Fibroblast of upper back skin (primary cell): ENCODE measurements around the gene SALL1.

Experiments
- DNase-seq: peaks from one replicate; pipeline ENCODE4 v3.0.0-alpha.2; 2013

The SALL1 gene

GRCh38 chr16:51155820-51156806 is 5.0 kb upstream of the SALL1 start:
- no peak for DNase-seq

- no peak for DNase-seq
Observed at GRCh38 chr16:51155199-51155607, 4.1 kb upstream of the SALL1 start.

- DNase-seq = no peak
Observed at GRCh38 chr16:51154271-51155171, 3.5 kb upstream of the SALL1 start.

DNA sequence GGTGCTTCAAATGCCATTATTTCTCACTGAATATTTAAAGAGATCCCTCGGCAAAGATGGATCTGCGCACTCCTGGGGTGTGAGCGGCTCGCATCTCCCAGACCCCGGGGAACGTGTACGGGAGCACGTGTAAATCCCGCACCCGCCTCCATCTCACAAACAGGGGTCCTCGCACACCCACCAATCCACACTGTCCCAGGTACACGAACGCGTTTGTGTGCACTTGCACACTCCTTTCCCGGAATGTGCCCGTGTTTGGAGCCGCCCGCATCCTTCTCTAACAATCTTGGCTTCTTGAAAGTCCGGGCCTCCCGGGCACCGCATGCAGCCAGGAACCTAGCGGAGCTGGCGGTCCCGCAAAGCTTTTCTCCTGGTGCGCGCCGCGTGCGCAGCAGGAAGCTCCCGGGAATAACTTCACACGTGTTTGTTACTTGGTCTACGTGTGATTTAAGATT is 2.5 kb upstream of the SALL1 start:
- DNase-seq = no peak

DNA sequence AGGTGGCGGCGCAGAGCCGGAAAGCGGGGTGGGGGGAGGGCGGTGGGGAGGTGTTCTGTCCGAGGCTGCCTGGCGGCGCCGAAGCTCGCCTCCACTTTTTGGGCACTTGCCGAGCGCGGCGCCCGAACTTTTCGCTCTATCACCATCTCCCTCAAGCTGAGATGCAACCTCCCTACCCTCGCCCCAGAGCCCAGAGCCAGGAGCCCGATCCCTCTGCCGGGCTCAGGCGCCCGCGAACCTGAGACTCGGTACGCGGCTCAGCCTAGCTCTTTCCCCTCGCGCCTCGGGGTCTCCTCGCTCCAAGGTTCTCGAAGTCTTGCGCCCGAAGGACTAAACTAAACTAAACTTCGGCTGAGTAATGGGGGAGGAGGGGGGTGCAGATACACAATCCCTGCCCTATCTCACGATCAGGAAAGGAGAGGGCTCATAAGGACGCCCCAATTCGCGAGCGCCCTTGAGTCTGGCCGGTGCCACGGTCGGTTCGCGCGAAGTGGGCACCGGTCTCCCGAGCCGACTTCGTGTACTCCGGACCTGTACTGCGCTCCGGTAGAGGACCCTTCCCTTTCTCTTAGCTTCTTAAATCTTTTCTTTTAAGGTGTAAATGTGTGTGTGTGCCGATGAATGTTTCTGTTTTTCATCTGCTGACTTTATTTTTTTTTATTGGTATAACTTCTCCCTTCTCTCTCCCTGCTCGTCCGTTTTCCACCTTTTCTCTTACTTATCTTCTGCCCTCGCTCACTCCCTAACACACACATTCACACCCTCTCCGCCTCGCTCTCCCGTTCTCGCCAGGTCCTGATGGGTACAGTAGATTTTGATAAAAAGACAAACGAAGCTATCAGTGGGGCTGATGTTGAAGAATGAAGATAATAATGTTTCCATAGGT is 1.9 kb upstream of the SALL1 start:
- DNase-seq = no peak

- DNase-seq = peak; percentile 83
Observed at GRCh38 chr16:51151961-51152663, 1.0 kb upstream of the SALL1 start.

- DNase-seq = peak; percentile 75
Observed at GRCh38 chr16:51151435-51151960, 428 bp upstream of the SALL1 start.

DNA sequence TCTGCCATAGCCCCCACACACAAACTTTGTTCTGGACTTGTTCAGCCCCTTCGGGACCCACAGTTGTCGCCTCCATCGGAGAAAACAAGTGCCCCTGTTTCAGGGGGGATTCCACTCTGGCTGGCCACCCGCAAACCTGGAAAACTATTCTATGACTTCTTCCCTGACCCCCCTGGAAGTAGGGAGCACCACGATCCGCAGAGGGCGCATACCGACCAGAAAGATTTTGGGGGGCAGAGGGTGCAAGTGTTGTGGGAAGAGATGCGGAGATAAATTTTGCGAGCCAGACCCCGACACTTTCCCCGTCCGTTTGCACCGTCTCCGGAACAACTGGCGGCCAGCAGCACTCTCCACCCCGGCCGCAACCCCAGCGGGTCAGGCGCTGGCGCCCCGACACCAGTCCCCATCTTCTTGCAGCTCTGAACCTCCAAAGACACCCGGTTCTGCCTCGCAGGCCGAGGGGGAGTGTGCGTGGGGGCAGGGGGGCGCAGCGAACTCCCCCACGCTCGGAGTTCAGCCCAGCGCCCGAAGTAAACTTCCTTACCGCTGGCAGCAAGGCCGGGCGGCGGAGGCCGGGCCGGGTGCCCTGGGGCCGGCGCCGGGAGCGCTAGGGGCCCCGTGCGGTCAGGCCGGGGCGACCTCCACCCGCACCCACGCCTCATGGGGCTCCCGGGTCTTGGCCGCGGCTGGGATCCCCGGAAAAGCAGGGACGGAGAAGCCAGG is 744 bp downstream of the SALL1 start:
- DNase-seq = no peak

DNA sequence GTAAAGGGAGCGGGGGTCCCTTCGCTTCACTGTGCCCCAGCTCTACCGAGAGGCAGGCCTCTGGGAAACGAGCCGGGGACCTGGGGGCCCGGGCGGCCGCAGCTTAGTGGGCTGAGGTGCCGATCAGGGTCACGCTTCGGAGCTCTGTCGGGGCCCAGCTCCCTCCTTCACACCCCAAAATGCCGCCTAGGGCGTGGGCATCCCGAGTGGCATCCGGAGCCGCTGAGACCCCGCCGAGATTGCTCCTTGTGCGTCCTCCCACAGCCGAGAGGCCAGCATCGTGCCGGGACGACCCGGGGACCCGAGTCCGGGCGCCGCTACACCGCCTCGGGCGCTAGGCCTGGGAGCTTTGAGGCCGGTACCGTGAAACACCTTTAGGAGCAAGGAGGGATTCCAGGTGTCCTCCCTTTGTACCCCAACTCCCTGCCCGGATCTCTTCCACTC is 1.3 kb downstream of the SALL1 start:
- no peak for DNase-seq

DNA sequence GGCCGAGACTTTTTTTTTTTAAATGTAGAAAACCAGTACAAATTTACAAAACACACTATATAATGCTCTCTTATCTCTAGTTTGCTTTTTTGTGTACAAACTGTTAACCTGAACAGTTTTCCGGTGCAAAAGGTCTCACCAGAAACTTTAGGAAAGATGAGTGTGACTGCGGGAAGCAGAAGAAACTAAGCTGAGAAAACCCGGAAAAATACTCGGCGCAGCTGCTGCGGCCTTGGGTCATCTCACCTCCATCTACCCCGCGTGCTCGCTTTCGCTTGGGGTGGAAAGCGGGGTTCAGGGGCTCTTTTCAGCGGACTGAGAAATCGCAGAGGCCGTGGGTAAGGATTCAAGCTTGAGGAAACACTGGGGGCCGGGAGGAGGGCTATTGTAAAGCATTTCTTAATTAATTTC is 1.8 kb downstream of the SALL1 start:
- DNase-seq = no peak

DNA sequence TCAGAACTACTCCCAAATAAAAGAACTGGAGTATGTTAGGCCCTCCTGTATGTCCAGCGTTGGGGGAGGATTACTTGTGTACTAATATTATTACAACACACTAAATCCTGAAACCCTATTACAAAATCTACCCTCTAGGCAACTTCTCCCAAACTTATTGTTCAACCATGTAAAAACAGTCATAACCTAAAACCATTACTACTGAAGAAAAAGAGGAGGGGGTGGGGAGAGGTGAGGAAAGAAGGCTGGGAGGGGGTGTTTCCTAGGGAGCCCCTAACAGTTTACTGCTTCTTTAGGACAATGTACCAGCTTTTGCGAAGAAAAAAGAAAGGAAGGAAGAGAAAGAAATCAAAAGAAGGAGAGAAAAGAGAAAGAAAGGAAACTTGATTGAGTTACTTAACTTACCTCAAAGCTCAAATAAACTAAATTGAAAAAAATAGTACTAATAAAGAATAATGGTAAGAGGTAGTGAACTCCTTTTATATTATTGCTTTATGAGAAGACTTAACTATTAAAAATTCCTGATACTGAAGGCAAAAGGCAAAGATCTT is 2.3 kb downstream of the SALL1 start:
- no peak for DNase-seq

DNA sequence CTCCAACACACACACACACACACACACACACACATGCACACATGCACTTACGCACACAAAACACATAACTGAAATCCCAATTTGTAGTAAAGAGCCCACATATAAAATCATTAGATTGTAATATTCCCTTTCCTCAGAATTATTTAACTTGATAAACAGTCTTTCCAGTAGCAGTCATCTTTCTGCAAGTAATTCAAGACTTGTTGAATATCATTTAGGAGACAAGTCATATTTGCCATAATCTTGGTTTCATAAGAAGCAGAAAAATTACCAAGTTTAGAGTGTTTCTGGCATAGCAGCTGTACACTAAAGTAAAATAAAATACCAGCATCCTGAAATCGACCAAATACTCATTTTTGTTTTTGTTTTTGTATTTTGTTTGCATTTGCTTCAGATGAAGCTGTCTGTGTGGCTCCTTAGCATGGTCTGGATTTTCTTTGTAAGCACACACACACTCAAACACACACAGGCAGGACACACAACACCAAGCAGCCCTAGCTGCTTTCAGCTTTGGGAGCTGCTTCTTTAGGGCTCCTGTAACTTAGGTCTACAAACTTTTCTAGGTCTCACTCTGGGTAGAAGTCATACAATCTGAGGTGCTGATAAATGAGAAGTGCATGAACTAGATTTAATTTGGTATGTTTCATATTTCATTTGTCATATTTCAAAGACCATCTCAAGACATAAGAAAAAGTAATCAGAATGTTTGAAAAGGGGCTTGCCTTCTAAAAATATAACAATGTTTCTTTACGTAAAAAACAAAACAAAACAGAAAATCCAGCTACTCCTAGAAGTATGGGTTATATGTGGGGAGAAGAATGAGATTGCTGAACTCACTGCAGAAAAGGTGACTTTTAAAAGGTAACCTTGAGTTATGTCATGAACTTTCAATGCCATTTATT is 3.0 kb downstream of the SALL1 start:
- DNase-seq = no peak

GRCh38 chr16:51146256-51146924 is 4.7 kb downstream of the SALL1 start:
- DNase-seq = peak; percentile 59

GRCh38 chr16:51144203-51144602 is 6.9 kb downstream of the SALL1 start:
- no peak for DNase-seq

DNA sequence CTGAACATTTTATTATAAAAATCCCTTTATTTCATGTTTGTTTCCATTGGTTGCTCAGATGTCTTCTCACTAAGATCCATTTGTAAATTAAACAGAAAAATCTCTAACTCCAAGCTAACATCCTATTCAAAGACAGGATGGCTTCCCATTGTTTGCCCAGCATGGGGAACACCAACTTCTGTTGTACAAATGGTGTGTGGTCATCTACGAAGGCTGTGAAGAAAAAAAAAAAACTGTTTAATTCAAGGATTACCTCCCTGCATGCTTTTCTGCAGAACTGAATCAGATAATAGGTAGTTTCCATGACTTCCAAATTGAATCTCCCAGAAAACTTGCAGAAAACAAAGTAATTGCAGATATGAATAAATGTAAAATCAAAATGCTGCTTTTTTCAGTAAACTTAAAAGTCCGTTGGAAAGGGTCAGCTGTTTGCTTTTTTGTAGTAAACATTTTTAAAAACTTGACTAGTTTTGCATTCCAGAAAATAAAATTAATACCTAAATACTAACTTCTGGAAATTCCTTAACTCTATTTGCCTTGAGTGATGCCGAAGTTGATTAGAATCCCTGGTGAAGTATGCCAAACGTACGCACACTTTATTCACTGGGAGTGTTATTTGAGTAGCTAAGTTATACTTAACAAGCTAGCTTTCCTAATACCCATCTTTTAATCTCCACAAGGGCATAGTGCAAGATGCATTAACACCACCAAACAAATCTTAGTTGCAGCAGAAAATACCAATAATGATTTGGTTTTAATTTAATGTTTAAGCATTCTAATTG is 7.7 kb downstream of the SALL1 start:
- DNase-seq = no peak

- DNase-seq = no peak
Observed at GRCh38 chr16:51141541-51141940, 9.5 kb downstream of the SALL1 start.

GRCh38 chr16:51141106-51141505 is 10.0 kb downstream of the SALL1 start:
- DNase-seq = no peak

DNA sequence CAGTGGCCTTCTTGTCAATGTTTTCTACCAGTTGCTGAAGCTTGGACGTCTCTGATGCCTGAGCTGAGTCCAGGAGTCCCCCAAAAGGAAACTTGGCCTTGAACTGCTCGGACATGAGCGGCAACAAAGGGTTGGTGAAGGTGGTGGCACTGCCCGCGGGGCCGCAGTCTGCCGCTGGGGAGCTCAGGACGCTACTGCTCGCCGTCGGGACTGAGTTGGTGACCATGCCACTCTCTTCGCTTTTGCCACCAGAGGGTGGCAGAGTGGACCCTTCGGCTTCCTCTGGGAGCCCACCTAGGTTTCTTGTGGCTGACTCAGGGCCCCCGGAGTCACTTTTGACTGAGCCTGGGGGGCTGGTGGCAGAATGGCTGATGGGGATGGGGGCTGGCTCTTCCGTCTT is 11.0 kb downstream of the SALL1 start:
- no peak for DNase-seq
